D721Med (cell line): ENCODE data around the gene HIRA.

Experiments
- DNase-seq: peaks from one replicate; pipeline ENCODE4 v3.0.0; 2011; ENCODE audit warnings: low spot score; ENCODE audit not compliant: insufficient read length
- FAIRE-seq: peaks from 2 replicates; lab custom pipeline; 2011; peaks lifted over from hg19 to GRCh38; lab: Jason Lieb, UNC
- CTCF ChIP-seq: IDR thresholded peaks from 2 replicates; pipeline ENCODE4 v1.5.1; 2012; ENCODE audit warnings: mild to moderate bottlenecking, control low read depth; ENCODE audit not compliant: insufficient read depth; ENCODE audit errors: missing control alignments

Gene HIRA

GRCh38 chr22:19463008-19463407, 31.5 kb upstream of the HIRA start:
- DNase-seq (no peak), FAIRE-seq (no peak)
- TF ChIP-seq CTCF: no peak

- DNase-seq (no peak), FAIRE-seq (no peak)
- TF ChIP-seq CTCF: no peak
Measured at GRCh38 chr22:19461506-19461905, 30.0 kb upstream of the HIRA start.

GRCh38 chr22:19460036-19460435, 28.5 kb upstream of the HIRA start:
- DNase-seq: no peak
- no peak for FAIRE-seq
- no peak for TF ChIP-seq CTCF

- DNase-seq (no peak), FAIRE-seq (no peak)
- no peak for TF ChIP-seq CTCF
Measured at GRCh38 chr22:19457828-19458428, 26.4 kb upstream of the HIRA start.

- TF ChIP-seq CTCF: no peak
- no peak for FAIRE-seq
- DNase-seq: no peak
Measured at GRCh38 chr22:19456541-19456940, 25.0 kb upstream of the HIRA start.

- no peak for DNase-seq
- no peak for FAIRE-seq
- no peak for TF ChIP-seq CTCF
Measured at GRCh38 chr22:19455585-19456370, 24.2 kb upstream of the HIRA start.

- TF ChIP-seq CTCF: no peak
- DNase-seq (no peak), FAIRE-seq (no peak)
Measured at GRCh38 chr22:19455033-19455432, 23.5 kb upstream of the HIRA start.
